Esophagus (tissue), 2 donors: ENCODE measurements around the gene SMARCC1. TPM values are rescaled to one million over a fixed set of nuclear protein-coding genes. Genes with fewer than 3 reads are reported as not detected.

Source experiments
- H3K27ac ChIP-seq, 2 donors: one replicate each; pipeline ENCODE4 v1.5.1; 2013; ENCODE audit warnings: low read depth in 2 of 2, mild to moderate bottlenecking in 2 of 2, inconsistent platforms in 1 of 2, low read length in 1 of 2, moderate library complexity in 1 of 2
- H3K27me3 ChIP-seq, 2 donors: one replicate each; pipeline ENCODE4 v1.6.1; 2013; ENCODE audit warnings: low read length in 2 of 2, control low read depth in 1 of 2, mild to moderate bottlenecking in 1 of 2; ENCODE audit not compliant: insufficient read depth in 2 of 2, control insufficient read depth in 1 of 2
- H3K36me3 ChIP-seq, 2 donors: one replicate each; pipeline ENCODE4 v1.6.1; 2013; ENCODE audit warnings: low read length in 1 of 2; ENCODE audit not compliant: control insufficient read depth in 2 of 2, insufficient read depth in 2 of 2
- H3K4me1 ChIP-seq, 2 donors: one replicate each; pipeline ENCODE4 v1.6.1; 2013; ENCODE audit warnings: low read length in 1 of 2; ENCODE audit not compliant: control insufficient read depth in 2 of 2, insufficient read depth in 2 of 2
- H3K4me3 ChIP-seq, 2 donors: one replicate each; pipeline ENCODE4 v1.5.1; 2013; ENCODE audit warnings: low read length in 2 of 2, mild to moderate bottlenecking in 2 of 2, low read depth in 1 of 2, moderate library complexity in 1 of 2
- H3K9me3 ChIP-seq, 2 donors: one replicate each; pipeline ENCODE4 v1.6.1; 2013; ENCODE audit warnings: mild to moderate bottlenecking in 2 of 2, low read depth in 1 of 2, low read length in 1 of 2, moderate library complexity in 1 of 2; ENCODE audit not compliant: control insufficient read depth in 2 of 2, insufficient read depth in 1 of 2
- WGBS, 2 donors: extraction: QIAGEN DNeasy Blood & Tissue Kit; methylation state at CpG; one replicate each; pipeline ENCODE4 v1.1.7; 2013; 5-methylcytosine and 5-hydroxymethylcytosine counted together
- polyA plus RNA-seq, 2 donors: library from polyadenylated mRNA; stranded (reverse); fragments of 200-250 nt; gene quantifications; one replicate each; pipeline ENCODE4 v1.2.3, GENCODE V29; 2013
- donor health status: healthy with polysubstance abuse.
- donor health status: Bipolar disorder and iron deficiency.

Gene SMARCC1
- polyA plus RNA-seq, 2 donors, result 11.0 to 13.8 TPM

DNA sequence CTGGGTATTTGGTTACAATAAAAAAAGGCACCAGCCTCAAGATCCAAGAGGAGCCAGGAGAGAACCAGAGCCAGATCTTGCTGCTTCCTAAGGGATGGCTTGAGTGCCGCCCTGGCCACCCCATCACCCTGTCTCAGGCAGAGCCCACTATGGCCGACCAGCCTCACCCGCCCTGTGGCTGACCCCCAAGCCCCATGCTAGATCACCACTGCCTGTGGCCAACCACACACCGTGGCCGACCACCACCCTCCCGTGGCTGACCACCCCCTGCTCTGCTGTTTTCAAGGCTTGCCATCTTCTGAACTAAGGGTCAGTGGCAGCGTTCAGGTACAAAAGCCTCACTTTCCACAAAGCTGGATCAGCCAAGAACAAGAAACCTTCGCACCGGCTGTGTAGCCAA lies 215.0 kb downstream of the SMARCC1 start:
- no peaks in the 10 kb centered on the region for H3K4me1 ChIP-seq
- no peaks in the 10 kb centered on the region for H3K36me3 ChIP-seq
- no peak overlapping the region for H3K27ac ChIP-seq
- no peaks in the 10 kb centered on the region for H3K27me3 ChIP-seq
- WGBS, 2 donors, result 90 to 92% methylated on average over 8 to 9 of the region's 9 CpGs
- no peaks in the 10 kb centered on the region for H3K9me3 ChIP-seq
- no peak overlapping the region for H3K4me3 ChIP-seq

DNA sequence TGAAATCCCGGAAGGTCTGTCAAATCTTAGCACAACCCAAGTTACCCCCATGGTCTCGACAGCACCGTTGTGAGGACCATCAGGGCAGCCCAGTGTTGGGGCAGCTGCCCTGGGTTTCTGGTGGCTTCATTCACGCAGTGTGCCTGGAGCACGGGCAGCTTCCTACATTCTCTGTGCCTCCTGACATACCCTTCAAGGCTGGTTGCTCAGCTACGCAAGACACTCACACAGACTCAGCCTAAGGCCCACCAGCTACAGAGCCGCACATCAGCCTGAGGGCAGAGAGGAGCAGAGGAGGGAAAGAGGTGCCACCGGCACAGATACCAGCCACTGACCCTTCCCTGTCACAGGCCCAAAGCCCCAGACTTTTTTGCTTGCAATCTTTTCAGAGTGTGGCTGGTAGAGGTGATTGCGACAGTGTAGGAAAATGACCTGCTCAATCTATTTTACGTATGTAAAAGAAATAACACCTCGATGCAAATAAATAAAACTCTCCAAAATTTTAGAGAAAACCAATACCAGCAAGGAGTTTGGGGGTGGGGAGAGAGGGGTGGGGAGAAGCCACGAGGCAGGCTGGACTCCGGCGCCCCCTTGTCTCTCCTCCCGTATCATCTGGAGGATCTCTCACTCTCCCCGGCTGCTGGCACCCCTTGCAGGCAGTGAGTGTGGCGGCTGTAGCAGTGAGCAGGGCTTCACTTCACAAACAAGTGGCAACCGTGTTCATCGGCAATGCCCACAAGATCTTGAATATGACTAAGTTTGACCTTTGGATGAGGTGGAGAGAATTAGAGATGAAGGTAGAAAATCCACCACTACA lies 215.8 kb downstream of the SMARCC1 start:
- 79 to 85% methylated on average over 19 of the region's 19 CpGs for WGBS, 2 donors

GRCh38 chr3:47556351-47556750 lies 225.3 kb downstream of the SMARCC1 start:
- H3K27me3 ChIP-seq, result no peaks in the 10 kb centered on the region
- whole genome bisulfite sequencing, 2 donors, result 95 to 97% methylated on average over 2 of the region's 2 CpGs
- H3K36me3 ChIP-seq, result no peaks in the 10 kb centered on the region
- H3K4me1 ChIP-seq, result no peaks in the 10 kb centered on the region
- H3K4me3 ChIP-seq, result no peak overlapping the region
- H3K27ac ChIP-seq, result no peak overlapping the region
- H3K9me3 ChIP-seq, result no peaks in the 10 kb centered on the region

More for the DNA sequence above, 215.8 kb downstream of the SMARCC1 start:
- no peak overlapping the region for H3K4me3 ChIP-seq
- H3K27ac ChIP-seq, result no peak overlapping the region
- no peaks in the 10 kb centered on the region for H3K36me3 ChIP-seq
- no peaks in the 10 kb centered on the region for H3K4me1 ChIP-seq
- no peaks in the 10 kb centered on the region for H3K9me3 ChIP-seq
- H3K27me3 ChIP-seq, result no peaks in the 10 kb centered on the region

DNA sequence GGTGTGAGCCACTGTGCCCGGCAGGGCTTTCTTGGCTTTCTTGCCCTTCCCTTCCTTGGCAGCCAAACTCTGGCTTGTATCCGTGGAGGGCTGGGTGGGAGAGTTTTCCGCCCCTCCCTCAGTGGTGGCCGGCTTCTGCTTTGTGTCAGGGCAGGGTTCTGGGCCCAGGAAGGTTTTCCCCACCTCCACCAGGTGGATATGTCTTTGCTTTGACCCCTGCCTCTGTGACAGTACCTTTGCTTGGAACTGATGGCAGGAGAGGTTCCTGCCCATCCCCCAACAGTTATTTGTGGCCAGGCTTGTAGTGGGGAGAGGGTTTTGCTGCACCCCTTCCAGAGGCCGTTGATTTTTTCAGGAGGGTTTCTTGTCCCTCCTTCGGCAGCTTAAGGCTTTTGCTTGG lies 227.4 kb downstream of the SMARCC1 start:
- Histone ChIP-seq H3K27ac (no peak overlapping the region), H3K36me3 (no peaks in the 10 kb centered on the region)
- 79 to 88% methylated on average over 6 of the region's 6 CpGs for WGBS, 2 donors

GRCh38 chr3:47553407-47553806 lies 228.3 kb downstream of the SMARCC1 start:
- 84 to 85% methylated on average over 7 of the region's 7 CpGs for WGBS, 2 donors
- H3K4me1 ChIP-seq, result no peaks in the 10 kb centered on the region

More for the DNA sequence above, 227.4 kb downstream of the SMARCC1 start:
- Histone ChIP-seq H3K4me1 (no peaks in the 10 kb centered on the region), H3K27me3 (no peaks in the 10 kb centered on the region), H3K9me3 (no peaks in the 10 kb centered on the region), H3K4me3 (no peak overlapping the region)

GRCh38 chr3:47542471-47543173 lies 239.1 kb downstream of the SMARCC1 start:
- WGBS, 2 donors, result 31 to 41% methylated on average over 21 of the region's 21 CpGs
- Histone ChIP-seq H3K9me3 (no peaks in the 10 kb centered on the region), H3K4me3 (no peak overlapping the region), H3K27me3 (no peaks in the 10 kb centered on the region), H3K36me3 (no peaks in the 10 kb centered on the region), H3K27ac (no peak overlapping the region), H3K4me1 (peaks cover 0 to 3% of the 10 kb centered on the region in 2 donors)

More at GRCh38 chr3:47553407-47553806, 228.3 kb downstream of the SMARCC1 start:
- H3K27ac ChIP-seq, result no peak overlapping the region
- H3K4me3 ChIP-seq, result no peak overlapping the region
- H3K27me3 ChIP-seq, result no peaks in the 10 kb centered on the region
- H3K9me3 ChIP-seq, result no peaks in the 10 kb centered on the region
- no peaks in the 10 kb centered on the region for H3K36me3 ChIP-seq

DNA sequence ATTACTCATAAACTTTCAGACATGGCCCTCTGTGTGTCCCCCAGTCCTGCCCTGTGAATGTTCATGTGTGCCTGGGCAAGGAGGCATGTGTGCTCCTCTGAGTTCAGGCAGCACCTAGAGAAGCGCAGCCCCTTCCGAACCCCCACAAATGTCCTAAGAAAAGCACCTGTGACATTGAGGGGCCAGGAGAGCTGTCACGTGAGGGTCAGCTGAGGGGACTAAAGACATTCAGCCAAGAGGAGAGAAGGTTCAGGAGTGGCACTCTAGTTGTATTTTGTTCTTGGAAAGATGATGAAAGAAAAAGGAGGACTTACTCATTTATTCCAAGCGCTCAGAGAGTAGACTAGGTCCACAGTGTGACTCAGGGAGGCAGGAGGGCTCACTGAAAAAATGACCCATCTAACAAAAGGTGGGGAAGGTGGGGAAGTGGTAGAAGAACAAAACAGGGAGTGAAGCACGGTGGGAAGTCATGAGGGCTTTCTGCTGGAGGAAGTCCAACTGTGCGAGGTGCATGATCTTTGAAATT lies 240.0 kb downstream of the SMARCC1 start:
- no peaks in the 10 kb centered on the region for H3K27me3 ChIP-seq
- H3K4me3 ChIP-seq, result no peak overlapping the region
- WGBS, 2 donors, result 70% methylated on average over 6 of the region's 6 CpGs
- peaks cover 0 to 3% of the 10 kb centered on the region in 2 donors for H3K4me1 ChIP-seq
- H3K9me3 ChIP-seq, result no peaks in the 10 kb centered on the region
- no peak overlapping the region for H3K27ac ChIP-seq
- H3K36me3 ChIP-seq, result no peaks in the 10 kb centered on the region

GRCh38 chr3:47540281-47540680 lies 241.4 kb downstream of the SMARCC1 start:
- WGBS, 2 donors, result 82 to 85% methylated on average over 4 of the region's 4 CpGs
- no peak overlapping the region for H3K27ac ChIP-seq
- peaks cover 0 to 3% of the 10 kb centered on the region in 2 donors for H3K4me1 ChIP-seq
- no peak overlapping the region for H3K4me3 ChIP-seq
- H3K27me3 ChIP-seq, result no peaks in the 10 kb centered on the region
- H3K9me3 ChIP-seq, result no peaks in the 10 kb centered on the region
- no peaks in the 10 kb centered on the region for H3K36me3 ChIP-seq

DNA sequence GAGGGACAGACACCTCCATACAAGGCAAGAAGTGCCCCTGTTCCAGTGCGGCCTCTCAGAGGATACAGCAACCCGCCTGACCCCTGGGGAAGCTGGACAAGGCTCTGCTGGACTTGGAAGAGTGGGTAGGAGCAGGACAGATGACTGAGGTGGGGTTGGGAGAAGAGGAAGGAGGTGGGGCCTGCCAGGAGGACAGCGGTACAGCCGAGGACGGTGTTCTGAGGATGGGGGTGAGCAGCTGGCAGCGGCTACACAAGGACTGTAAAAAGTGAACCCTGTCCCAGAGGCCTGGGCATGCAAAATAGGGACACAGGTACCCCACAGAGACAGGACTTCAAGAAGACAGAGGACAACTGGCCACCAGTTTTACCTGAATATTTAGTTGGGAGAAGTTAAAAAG lies 244.7 kb downstream of the SMARCC1 start:
- no peaks in the 10 kb centered on the region for H3K36me3 ChIP-seq
- 91 to 93% methylated on average over 6 of the region's 6 CpGs for WGBS, 2 donors
- no peak overlapping the region for H3K4me3 ChIP-seq
- no peak overlapping the region for H3K27ac ChIP-seq
- H3K9me3 ChIP-seq, result no peaks in the 10 kb centered on the region
- no peaks in the 10 kb centered on the region for H3K4me1 ChIP-seq
- no peaks in the 10 kb centered on the region for H3K27me3 ChIP-seq
